DMS53 treated with DMSO at 0.1 percent for 48 hours (cell line): ENCODE data around the gene CIAO1.
"Not testable (repeated sequence)": the region's sequence is repeated elsewhere in the genome, so short reads cannot be mapped to it uniquely, and the experiment has no call there.

ENCODE experiments used
- DNase-seq: peaks from one replicate; lab custom pipeline; 2025; ENCODE audit not compliant: unreplicated experiment; lab: John Stamatoyannopoulos, UW

CIAO1 gene

GRCh38 chr2:96249654-96250053 is 16.4 kb upstream of the CIAO1 start:
- DNase-seq: no peak

- no peak for DNase-seq
These were observed 15.8 kb upstream of the CIAO1 start for GRCh38 chr2:96250188-96250587.

- peak; percentile 30 for DNase-seq
These were observed 14.2 kb upstream of the CIAO1 start for GRCh38 chr2:96251721-96252292.

GRCh38 chr2:96252526-96252925 is 13.5 kb upstream of the CIAO1 start:
- DNase-seq: no peak

GRCh38 chr2:96253006-96253405 is 13.0 kb upstream of the CIAO1 start:
- no peak for DNase-seq

GRCh38 chr2:96254571-96254970 is 11.5 kb upstream of the CIAO1 start:
- DNase-seq: no peak

GRCh38 chr2:96256611-96257113 is 9.4 kb upstream of the CIAO1 start:
- DNase-seq: no peak

GRCh38 chr2:96257744-96258143 is 8.3 kb upstream of the CIAO1 start:
- DNase-seq: not testable (repeated sequence)

GRCh38 chr2:96258166-96259022 is 7.6 kb upstream of the CIAO1 start:
- DNase-seq: no peak

- peak; percentile 22 for DNase-seq
These were observed 6.5 kb upstream of the CIAO1 start for GRCh38 chr2:96259497-96259921.

GRCh38 chr2:96260387-96261260 is 5.4 kb upstream of the CIAO1 start:
- peak; percentile 100 for DNase-seq

GRCh38 chr2:96261328-96262003 is 4.6 kb upstream of the CIAO1 start:
- no peak for DNase-seq

- DNase-seq: no peak
These were observed 3.7 kb upstream of the CIAO1 start for GRCh38 chr2:96262306-96262705.

- no peak for DNase-seq
These were observed 1.9 kb upstream of the CIAO1 start for GRCh38 chr2:96264086-96264485.

- DNase-seq: no peak
These were observed 1.2 kb upstream of the CIAO1 start for GRCh38 chr2:96264656-96265348.

- peak; percentile 26 for DNase-seq
These were observed 631 bp upstream of the CIAO1 start for GRCh38 chr2:96265349-96265839.

- DNase-seq: no peak
These were observed 1.3 kb downstream of the CIAO1 start for GRCh38 chr2:96267159-96267971.

- DNase-seq: peak; percentile 6
These were observed 6.0 kb downstream of the CIAO1 start for GRCh38 chr2:96271995-96272394.

GRCh38 chr2:96273763-96274162 is 7.7 kb downstream of the CIAO1 start:
- no peak for DNase-seq
